Measurements from ENCODE around the gene DLD.
"Not testable (repeated sequence)": the region's sequence is repeated elsewhere in the genome, so short reads cannot be mapped to it uniquely, and the experiment has no call there.

The DLD gene

GRCh38 chr7:107917763-107918651, 27.0 kb downstream of the DLD start:
- DNase-seq = no peak

- no peak for DNase-seq
These were observed 28.0 kb downstream of the DLD start for GRCh38 chr7:107918948-107919347.

- no peak for DNase-seq
These were observed 29.2 kb downstream of the DLD start for GRCh38 chr7:107920048-107920772.

GRCh38 chr7:107921826-107922225, 30.8 kb downstream of the DLD start:
- not testable (repeated sequence) for DNase-seq

- no peak for DNase-seq
These were observed 31.9 kb downstream of the DLD start for GRCh38 chr7:107922886-107923285.

GRCh38 chr7:107924841-107925504, 34.0 kb downstream of the DLD start:
- no peak for DNase-seq

- no peak for DNase-seq
These were observed 35.5 kb downstream of the DLD start for GRCh38 chr7:107926481-107926880.

GRCh38 chr7:107931740-107932515, 40.9 kb downstream of the DLD start:
- no peak for DNase-seq

- no peak for DNase-seq
These were observed 41.8 kb downstream of the DLD start for GRCh38 chr7:107932805-107933204.

- DNase-seq = no peak
These were observed 42.5 kb downstream of the DLD start for GRCh38 chr7:107933386-107934013.

GRCh38 chr7:107934991-107935770, 44.2 kb downstream of the DLD start:
- no peak for DNase-seq

- no peak for DNase-seq
These were observed 45.3 kb downstream of the DLD start for GRCh38 chr7:107936312-107936711.

- no peak for DNase-seq
These were observed 46.5 kb downstream of the DLD start for GRCh38 chr7:107937531-107937930.

GRCh38 chr7:107938456-107939250, 47.7 kb downstream of the DLD start:
- DNase-seq = no peak

GRCh38 chr7:107939573-107940489, 48.8 kb downstream of the DLD start:
- no peak for DNase-seq

GRCh38 chr7:107940951-107941350, 50.0 kb downstream of the DLD start:
- no peak for DNase-seq

- DNase-seq = no peak
These were observed 52.0 kb downstream of the DLD start for GRCh38 chr7:107943018-107943417.

- DNase-seq = no peak
These were observed 53.6 kb downstream of the DLD start for GRCh38 chr7:107944411-107945169.

- no peak for DNase-seq
These were observed 54.3 kb downstream of the DLD start for GRCh38 chr7:107945332-107945731.

All from CD4-positive, alpha-beta T cell treated with Interferon gamma for 1 hour (primary cell).